ENCODE results near the gene SERGEF. TPM values are rescaled to one million over a fixed set of nuclear protein-coding genes. Genes with fewer than 3 reads are reported as not detected.

Gene SERGEF
- total RNA-seq, 2 donors from 2014 or later, result 23.2 to 36.2 TPM

DNA sequence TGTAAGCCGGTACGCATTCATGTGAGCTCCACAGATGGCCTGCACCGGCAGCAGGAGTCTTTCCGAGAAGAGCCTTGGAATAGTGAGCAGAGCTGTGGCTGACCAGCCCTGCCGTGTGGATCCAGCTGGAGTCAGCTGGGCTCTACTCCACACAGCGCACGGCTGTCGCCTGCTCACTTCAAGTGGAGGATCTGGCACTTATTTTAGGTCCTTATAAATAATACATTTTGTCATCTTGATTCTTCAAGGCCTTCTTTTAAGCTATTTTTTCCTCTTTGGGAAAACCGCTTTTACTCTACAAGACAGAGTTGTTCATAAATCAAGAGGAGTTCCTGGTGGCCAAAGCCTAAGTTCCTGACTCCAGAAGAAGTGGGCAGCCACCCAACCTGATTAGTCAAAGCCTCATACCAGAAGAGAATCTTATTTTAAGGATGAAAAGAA is 184.5 kb downstream of the SERGEF start:
- H3K9me3 ChIP-seq, result no peaks in the 10 kb centered on the region

DNA sequence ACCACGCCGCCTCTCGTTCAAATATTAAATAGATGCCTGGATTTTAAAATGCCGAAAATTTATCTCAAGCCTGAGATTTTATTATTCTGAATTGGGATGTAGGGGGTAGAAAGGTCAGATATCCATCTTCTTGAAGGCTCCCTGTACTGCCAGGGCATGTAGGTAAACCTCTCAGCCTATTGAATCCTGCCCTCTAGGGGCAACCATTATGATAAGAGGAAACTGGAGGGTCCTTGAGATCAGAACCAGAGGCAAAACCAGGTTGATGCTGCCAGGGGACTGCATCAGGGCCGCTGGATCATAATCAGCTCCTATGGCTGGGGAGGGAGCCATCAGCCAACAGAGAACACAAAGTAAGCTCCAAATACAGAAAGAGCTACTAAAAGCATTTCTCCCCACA is 185.8 kb downstream of the SERGEF start:
- Histone ChIP-seq H3K4me1 (no peaks in the 10 kb centered on the region), H3K4me3 (no peak overlapping the region), H3K9ac (ENCODE audit: low read depth in 2 of 2, low read length in 2 of 2) (no peak overlapping the region), H3K36me3 (no peaks in the 10 kb centered on the region), H3K27ac (no peak overlapping the region), H3K27me3 (no peaks in the 10 kb centered on the region), H3K9me3 (no peaks in the 10 kb centered on the region)
- intact Hi-C loops (cut with DNase I), result no loop called here
- TF ChIP-seq, protein P1, sequence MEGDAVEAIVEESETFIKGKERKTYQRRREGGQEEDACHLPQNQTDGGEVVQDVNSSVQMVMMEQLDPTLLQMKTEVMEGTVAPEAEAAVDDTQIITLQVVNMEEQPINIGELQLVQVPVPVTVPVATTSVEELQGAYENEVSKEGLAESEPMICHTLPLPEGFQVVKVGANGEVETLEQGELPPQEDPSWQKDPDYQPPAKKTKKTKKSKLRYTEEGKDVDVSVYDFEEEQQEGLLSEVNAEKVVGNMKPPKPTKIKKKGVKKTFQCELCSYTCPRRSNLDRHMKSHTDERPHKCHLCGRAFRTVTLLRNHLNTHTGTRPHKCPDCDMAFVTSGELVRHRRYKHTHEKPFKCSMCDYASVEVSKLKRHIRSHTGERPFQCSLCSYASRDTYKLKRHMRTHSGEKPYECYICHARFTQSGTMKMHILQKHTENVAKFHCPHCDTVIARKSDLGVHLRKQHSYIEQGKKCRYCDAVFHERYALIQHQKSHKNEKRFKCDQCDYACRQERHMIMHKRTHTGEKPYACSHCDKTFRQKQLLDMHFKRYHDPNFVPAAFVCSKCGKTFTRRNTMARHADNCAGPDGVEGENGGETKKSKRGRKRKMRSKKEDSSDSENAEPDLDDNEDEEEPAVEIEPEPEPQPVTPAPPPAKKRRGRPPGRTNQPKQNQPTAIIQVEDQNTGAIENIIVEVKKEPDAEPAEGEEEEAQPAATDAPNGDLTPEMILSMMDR (IDR thresholded peaks at IDR 0.05), result no peak
- no peak for DNase-seq

More for the DNA sequence above, 184.5 kb downstream of the SERGEF start:
- peak; percentile 22 for DNase-seq
- no peaks in the 10 kb centered on the region for H3K27me3 ChIP-seq
- H3K4me3 ChIP-seq, result no peak overlapping the region
- no peaks in the 10 kb centered on the region for H3K36me3 ChIP-seq
- intact Hi-C loops (cut with DNase I), result no loop called here
- no peak overlapping the region for H3K9ac ChIP-seq (ENCODE audit: low read depth in 2 of 2, low read length in 2 of 2)
- TF ChIP-seq, protein P1 (IDR thresholded peaks at IDR 0.05), result no peak
- no peaks in the 10 kb centered on the region for H3K4me1 ChIP-seq
- no peak overlapping the region for H3K27ac ChIP-seq

DNA sequence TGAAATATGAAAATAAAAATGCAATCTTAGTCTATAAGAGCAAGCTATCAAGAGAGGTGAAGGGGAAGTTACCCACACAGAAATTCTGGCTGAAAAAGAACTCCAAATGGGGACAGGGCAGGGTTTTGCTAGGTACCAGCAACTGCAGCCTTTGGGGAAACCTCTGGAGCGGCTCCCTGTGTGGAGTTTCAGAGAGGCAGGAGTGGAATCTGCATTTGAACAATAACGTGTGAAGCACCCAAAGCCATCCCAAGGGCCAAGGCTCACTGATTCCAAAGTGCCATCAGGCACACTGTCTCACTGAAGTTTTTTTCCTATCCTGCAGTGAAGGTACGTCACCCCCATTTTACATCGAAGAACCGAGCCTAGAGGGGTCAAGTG is 190.5 kb downstream of the SERGEF start:
- intact Hi-C loops (cut with DNase I), result no loop called here
- Histone ChIP-seq H3K27ac (no peak overlapping the region), H3K4me1 (no peaks in the 10 kb centered on the region)

DNA sequence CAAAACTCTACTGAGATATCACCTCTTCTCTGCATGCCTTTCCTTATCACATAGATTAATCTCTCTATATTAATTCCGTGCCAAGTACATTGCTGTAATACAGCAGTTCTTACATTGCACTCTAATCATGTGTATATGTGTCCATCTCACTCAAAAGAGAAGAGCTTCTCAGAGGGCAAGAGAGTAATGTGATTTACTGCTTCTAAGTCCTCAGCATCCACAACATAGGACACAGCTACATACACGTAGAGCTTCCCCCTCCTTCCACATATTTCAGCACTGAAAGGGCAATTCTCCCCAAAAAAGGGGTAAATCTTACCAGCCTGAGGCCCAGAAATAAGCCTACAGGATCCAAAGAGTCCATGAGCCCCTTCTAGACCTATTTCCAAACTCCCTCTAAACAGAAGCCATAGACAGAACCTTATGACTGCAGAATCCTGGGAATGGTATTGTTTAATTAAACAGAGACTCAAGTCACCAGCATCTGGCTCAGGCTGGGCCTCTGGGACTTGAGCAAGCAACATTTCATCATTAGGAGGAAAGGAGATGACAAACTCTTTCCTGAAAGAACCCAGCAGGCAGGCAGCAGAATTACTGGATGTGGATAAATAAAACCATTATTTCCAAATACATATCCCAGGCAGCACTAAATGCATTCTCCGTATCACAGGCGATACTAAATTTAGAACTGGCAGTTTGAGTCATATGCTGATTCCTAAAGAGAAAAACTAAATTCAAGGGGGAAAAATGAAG is 191.0 kb downstream of the SERGEF start:
- H3K36me3 ChIP-seq, result no peaks in the 10 kb centered on the region
- no peaks in the 10 kb centered on the region for H3K27me3 ChIP-seq
- intact Hi-C loops (cut with DNase I), result no loop called here
- H3K4me1 ChIP-seq, result no peaks in the 10 kb centered on the region
- no peak overlapping the region for H3K27ac ChIP-seq
- no peak overlapping the region for H3K9ac ChIP-seq (ENCODE audit: low read depth in 2 of 2, low read length in 2 of 2)
- TF ChIP-seq, protein P1 (IDR thresholded peaks at IDR 0.05), result no peak
- no peak for DNase-seq
- no peak overlapping the region for H3K4me3 ChIP-seq
- no peaks in the 10 kb centered on the region for H3K9me3 ChIP-seq

More for the DNA sequence above, 190.5 kb downstream of the SERGEF start:
- Histone ChIP-seq H3K36me3 (no peaks in the 10 kb centered on the region), H3K9ac (ENCODE audit: low read depth in 2 of 2, low read length in 2 of 2) (no peak overlapping the region), H3K27me3 (no peaks in the 10 kb centered on the region), H3K9me3 (no peaks in the 10 kb centered on the region), H3K4me3 (no peak overlapping the region)
- TF ChIP-seq, protein P1 (IDR thresholded peaks at IDR 0.05), result no peak
- no peak for DNase-seq

DNA sequence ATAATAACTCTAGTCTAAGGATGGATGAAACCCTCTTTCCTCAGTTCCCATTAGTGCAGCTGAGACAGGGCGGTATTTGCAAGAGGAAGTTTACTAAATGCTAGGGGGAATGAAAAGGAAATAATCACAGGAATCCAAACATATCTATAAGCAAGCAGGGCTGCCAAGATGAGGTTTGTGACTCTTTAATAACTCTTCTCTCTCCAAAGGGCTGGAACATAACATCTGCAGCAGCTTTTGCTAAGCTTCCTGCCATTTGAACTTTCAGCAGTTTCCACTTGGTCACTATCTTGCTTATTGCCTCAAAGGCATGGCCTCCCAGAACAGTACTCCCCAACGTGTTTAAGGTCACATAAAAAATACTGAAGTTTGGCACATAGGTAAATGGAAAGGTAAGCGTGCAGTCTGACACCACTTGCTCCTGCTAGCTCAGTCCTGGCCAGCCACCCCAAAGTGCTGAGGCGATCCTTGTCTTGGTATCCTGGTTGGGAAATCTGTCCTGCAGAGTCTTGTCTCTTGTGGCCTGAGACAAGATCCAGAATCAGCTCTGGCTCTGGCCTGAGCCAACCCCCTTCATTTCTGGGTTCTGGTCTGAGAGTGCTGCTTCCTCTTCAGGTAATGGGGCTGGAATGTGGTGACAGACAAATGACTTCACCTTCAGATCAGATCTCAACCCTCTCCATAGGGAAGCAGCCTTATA is 196.5 kb downstream of the SERGEF start:
- TF ChIP-seq, protein P1 (IDR thresholded peaks at IDR 0.05), result no peak
- H3K27ac ChIP-seq, result no peak overlapping the region
- no peaks in the 10 kb centered on the region for H3K9me3 ChIP-seq
- no peak for DNase-seq
- H3K36me3 ChIP-seq, result no peaks in the 10 kb centered on the region
- H3K4me3 ChIP-seq, result no peak overlapping the region
- intact Hi-C loops (cut with DNase I), result no loop called here
- no peak overlapping the region for H3K9ac ChIP-seq (ENCODE audit: low read depth in 2 of 2, low read length in 2 of 2)
- no peaks in the 10 kb centered on the region for H3K27me3 ChIP-seq
- H3K4me1 ChIP-seq, result peaks cover 8% of the 10 kb centered on the region
